Neural cell (in vitro differentiated cells): ENCODE measurements around the gene OTOP3. TPM values are rescaled to one million over a fixed set of nuclear protein-coding genes. Genes with fewer than 3 reads are reported as not detected.

Experiments used
- H2AFZ ChIP-seq: fragments of 200-600, 300-800 bp; sonication (generic), shearing (Covaris generic); 2 replicates; pipeline ENCODE4 v1.6.0; 2014; ENCODE audit warnings: low read depth, mild to moderate bottlenecking, antibody characterized with exemption, low read length, moderate library complexity
- H3F3A ChIP-seq: fragments of 200-600 bp; shearing (Covaris generic); 2 replicates; pipeline ENCODE4 v1.6.1; 2016; ENCODE audit warnings: mild to moderate bottlenecking, moderate library complexity, mixed read lengths, antibody characterized with exemption, low read length; ENCODE audit not compliant: insufficient read depth, poor library complexity, severe bottlenecking
- H3K27ac ChIP-seq: fragments of 200-600, 300-800 bp; sonication (generic), shearing (Covaris generic); 2 replicates; pipeline ENCODE4 v1.5.1; 2014; ENCODE audit warnings: mild to moderate bottlenecking, low read length, moderate library complexity
- H3K27me3 ChIP-seq: fragments of 300-800, 200-600 bp; sonication (generic), shearing (Covaris generic); 2 replicates; pipeline ENCODE4 v1.6.0; 2014; ENCODE audit warnings: mild to moderate bottlenecking, low read depth, low read length, moderate library complexity; ENCODE audit not compliant: insufficient read depth
- H3K36me3 ChIP-seq: fragments of 300-800, 200-600 bp; sonication (generic), shearing (Covaris generic); 2 replicates; pipeline ENCODE4 v1.5.1; 2014; ENCODE audit warnings: mild to moderate bottlenecking, antibody characterized with exemption, low read length, moderate library complexity; ENCODE audit not compliant: insufficient read depth
- H3K4me2 ChIP-seq: fragments of 300-800, 200-600 bp; sonication (generic), shearing (Covaris generic); 2 replicates; pipeline ENCODE4 v1.6.0; 2014; ENCODE audit warnings: mild to moderate bottlenecking, low read length
- H3K4me3 ChIP-seq: fragments of 300-800, 200-600 bp; sonication (generic), shearing (Covaris generic); 2 replicates; pipeline ENCODE4 v1.5.1; 2014; ENCODE audit warnings: mild to moderate bottlenecking, low read length, moderate library complexity
- H3K79me2 ChIP-seq: fragments of 200-600 bp; shearing (Covaris generic); replicated peaks from 2 replicates; pipeline ENCODE4 v1.6.0; 2014; ENCODE audit warnings: mild to moderate bottlenecking, low read length, moderate library complexity; ENCODE audit not compliant: insufficient read depth
- H3K9ac ChIP-seq: fragments of 300-800, 200-600 bp; sonication (generic), shearing (Covaris generic); 2 replicates; pipeline ENCODE4 v1.6.1; 2016; ENCODE audit warnings: mild to moderate bottlenecking, low read length, mixed read lengths
- H3K9me2 ChIP-seq: fragments of 200-600 bp; shearing (Covaris generic); 2 replicates; pipeline ENCODE4 v1.6.1; 2016; ENCODE audit warnings: mild to moderate bottlenecking, low read length, mixed read lengths; ENCODE audit not compliant: insufficient read depth
- H3K9me3 ChIP-seq: fragments of 200-600, 300-800 bp; sonication (generic), shearing (Covaris generic); 2 replicates; pipeline ENCODE4 v1.6.1; 2016; ENCODE audit warnings: mild to moderate bottlenecking, mixed run types, low read length, moderate library complexity, mixed read lengths
- H4K20me1 ChIP-seq: fragments of 200-600 bp; shearing (Covaris generic); 2 replicates; pipeline ENCODE4 v1.6.1; 2016; ENCODE audit warnings: mild to moderate bottlenecking, mixed run types; ENCODE audit not compliant: insufficient read depth
- EP300 ChIP-seq: fragments of 450-650 bp; conservative IDR thresholded peaks from 2 replicates; pipeline ENCODE4 v1.6.1; 2014; ENCODE audit warnings: antibody characterized with exemption, mild to moderate bottlenecking, moderate library complexity; ENCODE audit not compliant: poor library complexity, severe bottlenecking
- EZH2 ChIP-seq: fragments of 200-600, 300-800 bp; shearing (Covaris generic), sonication (generic); IDR thresholded peaks from 2 replicates; pipeline ENCODE4 v1.6.1; 2014; ENCODE audit warnings: antibody characterized with exemption, low read length, borderline replicate concordance, mild to moderate bottlenecking; ENCODE audit not compliant: insufficient read depth, poor library complexity, severe bottlenecking
- MXI1 ChIP-seq: fragments of 450-650 bp; conservative IDR thresholded peaks from 2 replicates; pipeline ENCODE4 v1.6.1; 2014; ENCODE audit warnings: antibody characterized with exemption, mild to moderate bottlenecking; ENCODE audit not compliant: poor library complexity, severe bottlenecking
- POLR2AphosphoS5 ChIP-seq: IDR thresholded peaks from 2 replicates; pipeline ENCODE4 v1.6.1; 2012
- RAD21 ChIP-seq: fragments of 450-650 bp; conservative IDR thresholded peaks from 2 replicates; pipeline ENCODE4 v1.6.1; 2014; ENCODE audit warnings: antibody characterized with exemption, mild to moderate bottlenecking, moderate library complexity
- SMC3 ChIP-seq: fragments of 450-650 bp; conservative IDR thresholded peaks from 2 replicates; pipeline ENCODE4 v1.6.1; 2014; ENCODE audit warnings: antibody characterized with exemption, mild to moderate bottlenecking, moderate library complexity; ENCODE audit not compliant: poor library complexity
- TAF1 ChIP-seq: IDR thresholded peaks from 2 replicates; pipeline ENCODE4 v1.6.1; 2012; ENCODE audit warnings: low read depth
- polyA plus RNA-seq: library from polyadenylated mRNA; depleted of rRNA; stranded (reverse); fragments of >200 nt; gene quantifications from 2 replicates; pipeline ENCODE4 v1.2.3, GENCODE V29; 2014
- TF ChIP-seq, protein P1 (sequence below): fragments of 450-650 bp; IDR thresholded peaks from 2 replicates; pipeline ENCODE4 v1.5.1; 2014; ENCODE audit warnings: antibody characterized with exemption, mild to moderate bottlenecking, moderate library complexity; ENCODE audit not compliant: poor library complexity, severe bottlenecking
- TF ChIP-seq, protein P2 (sequence below): IDR thresholded peaks from 2 replicates; pipeline ENCODE4 v1.6.1; 2012; ENCODE audit warnings: borderline replicate concordance

The OTOP3 gene
- polyA plus RNA-seq, 1 donor from 2014 or later, result not detected

DNA sequence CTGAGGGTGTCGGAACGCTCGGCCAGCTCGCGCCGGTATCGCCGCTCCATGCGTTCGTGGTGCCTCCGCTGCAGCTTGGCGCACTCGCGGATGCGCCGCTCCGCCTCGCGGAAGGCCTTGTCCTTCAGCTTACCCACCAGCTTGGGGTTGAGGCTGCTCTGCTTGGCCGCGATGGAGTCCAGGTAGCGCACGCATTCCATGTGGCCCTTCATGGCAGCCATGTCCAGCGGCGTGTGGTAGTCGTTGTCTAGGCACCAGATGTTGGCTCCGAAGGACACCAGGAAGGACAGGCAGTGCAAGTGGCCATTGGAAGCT lies 15.4 kb upstream of the OTOP3 start:
- Histone ChIP-seq H3K9me3 (no peaks in the 10 kb centered on the region), H3K36me3 (no peaks in the 10 kb centered on the region), H3F3A (no peaks in the 10 kb centered on the region), H3K9ac (no peak overlapping the region), H3K27me3 (peaks cover 31% of the 10 kb centered on the region), H3K79me2 (no peaks in the 10 kb centered on the region), H3K9me2 (no peaks in the 10 kb centered on the region), H4K20me1 (no peaks in the 10 kb centered on the region), H2AFZ (no peak overlapping the region), H3K4me2 (no peak overlapping the region), H3K27ac (no peak overlapping the region), H3K4me3 (no peak overlapping the region)
- TF ChIP-seq EP300 (no peak), TAF1 (no peak), RAD21 (no peak), SMC3 (no peak), EZH2 (no peak), POLR2AphosphoS5 (no peak), MXI1 (no peak)
- TF ChIP-seq, protein P1, sequence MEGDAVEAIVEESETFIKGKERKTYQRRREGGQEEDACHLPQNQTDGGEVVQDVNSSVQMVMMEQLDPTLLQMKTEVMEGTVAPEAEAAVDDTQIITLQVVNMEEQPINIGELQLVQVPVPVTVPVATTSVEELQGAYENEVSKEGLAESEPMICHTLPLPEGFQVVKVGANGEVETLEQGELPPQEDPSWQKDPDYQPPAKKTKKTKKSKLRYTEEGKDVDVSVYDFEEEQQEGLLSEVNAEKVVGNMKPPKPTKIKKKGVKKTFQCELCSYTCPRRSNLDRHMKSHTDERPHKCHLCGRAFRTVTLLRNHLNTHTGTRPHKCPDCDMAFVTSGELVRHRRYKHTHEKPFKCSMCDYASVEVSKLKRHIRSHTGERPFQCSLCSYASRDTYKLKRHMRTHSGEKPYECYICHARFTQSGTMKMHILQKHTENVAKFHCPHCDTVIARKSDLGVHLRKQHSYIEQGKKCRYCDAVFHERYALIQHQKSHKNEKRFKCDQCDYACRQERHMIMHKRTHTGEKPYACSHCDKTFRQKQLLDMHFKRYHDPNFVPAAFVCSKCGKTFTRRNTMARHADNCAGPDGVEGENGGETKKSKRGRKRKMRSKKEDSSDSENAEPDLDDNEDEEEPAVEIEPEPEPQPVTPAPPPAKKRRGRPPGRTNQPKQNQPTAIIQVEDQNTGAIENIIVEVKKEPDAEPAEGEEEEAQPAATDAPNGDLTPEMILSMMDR, result no peak
- TF ChIP-seq, protein P2, sequence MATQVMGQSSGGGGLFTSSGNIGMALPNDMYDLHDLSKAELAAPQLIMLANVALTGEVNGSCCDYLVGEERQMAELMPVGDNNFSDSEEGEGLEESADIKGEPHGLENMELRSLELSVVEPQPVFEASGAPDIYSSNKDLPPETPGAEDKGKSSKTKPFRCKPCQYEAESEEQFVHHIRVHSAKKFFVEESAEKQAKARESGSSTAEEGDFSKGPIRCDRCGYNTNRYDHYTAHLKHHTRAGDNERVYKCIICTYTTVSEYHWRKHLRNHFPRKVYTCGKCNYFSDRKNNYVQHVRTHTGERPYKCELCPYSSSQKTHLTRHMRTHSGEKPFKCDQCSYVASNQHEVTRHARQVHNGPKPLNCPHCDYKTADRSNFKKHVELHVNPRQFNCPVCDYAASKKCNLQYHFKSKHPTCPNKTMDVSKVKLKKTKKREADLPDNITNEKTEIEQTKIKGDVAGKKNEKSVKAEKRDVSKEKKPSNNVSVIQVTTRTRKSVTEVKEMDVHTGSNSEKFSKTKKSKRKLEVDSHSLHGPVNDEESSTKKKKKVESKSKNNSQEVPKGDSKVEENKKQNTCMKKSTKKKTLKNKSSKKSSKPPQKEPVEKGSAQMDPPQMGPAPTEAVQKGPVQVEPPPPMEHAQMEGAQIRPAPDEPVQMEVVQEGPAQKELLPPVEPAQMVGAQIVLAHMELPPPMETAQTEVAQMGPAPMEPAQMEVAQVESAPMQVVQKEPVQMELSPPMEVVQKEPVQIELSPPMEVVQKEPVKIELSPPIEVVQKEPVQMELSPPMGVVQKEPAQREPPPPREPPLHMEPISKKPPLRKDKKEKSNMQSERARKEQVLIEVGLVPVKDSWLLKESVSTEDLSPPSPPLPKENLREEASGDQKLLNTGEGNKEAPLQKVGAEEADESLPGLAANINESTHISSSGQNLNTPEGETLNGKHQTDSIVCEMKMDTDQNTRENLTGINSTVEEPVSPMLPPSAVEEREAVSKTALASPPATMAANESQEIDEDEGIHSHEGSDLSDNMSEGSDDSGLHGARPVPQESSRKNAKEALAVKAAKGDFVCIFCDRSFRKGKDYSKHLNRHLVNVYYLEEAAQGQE, result no peak

DNA sequence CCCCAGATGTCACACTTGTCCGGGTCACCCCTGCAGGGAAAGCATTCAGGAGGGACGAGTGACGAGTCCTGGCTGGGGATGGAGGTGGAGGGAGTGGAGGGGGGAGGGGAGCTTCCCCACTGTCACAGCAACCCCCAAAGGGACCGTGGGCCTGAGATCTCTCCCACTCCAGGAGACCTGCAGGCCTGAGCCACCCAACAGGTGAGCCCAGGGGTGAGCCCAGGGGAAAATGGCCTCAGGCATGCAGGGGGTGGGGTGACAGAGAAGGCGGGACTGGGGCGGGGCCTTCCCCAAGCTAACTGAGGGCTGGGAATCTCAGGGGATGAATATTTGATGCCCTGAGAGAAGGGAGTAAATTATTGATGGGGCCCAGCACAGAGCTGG lies 15.1 kb upstream of the OTOP3 start:
- Histone ChIP-seq H3K27me3 (peaks cover 34% of the 10 kb centered on the region), H3K9me2 (no peaks in the 10 kb centered on the region), H3K9me3 (no peaks in the 10 kb centered on the region), H3K4me3 (no peak overlapping the region), H3K4me2 (no peak overlapping the region), H3K27ac (no peak overlapping the region), H2AFZ (no peak overlapping the region), H3K79me2 (no peaks in the 10 kb centered on the region), H3K36me3 (no peaks in the 10 kb centered on the region), H4K20me1 (no peaks in the 10 kb centered on the region), H3F3A (no peaks in the 10 kb centered on the region), H3K9ac (no peak overlapping the region)
- TF ChIP-seq EZH2 (no peak), EP300 (no peak), SMC3 (no peak), POLR2AphosphoS5 (no peak), TAF1 (no peak), RAD21 (no peak)
- TF ChIP-seq, protein P2, result no peak
- TF ChIP-seq, protein P1, result no peak
